RWPE2 (cell line): ENCODE data around the gene MAP3K14.
"Not testable (repeated sequence)": the region's sequence is repeated elsewhere in the genome, so short reads cannot be mapped to it uniquely, and the experiment has no call there.

Experiments
- ATAC-seq: fragments of 200-7000 bp; cut with Tn5 transposase; 3 replicates; pipeline ENCODE4 v1.9.1; 2021; ENCODE audit warnings: low read depth
- DNase-seq: peaks from one replicate; pipeline ENCODE4 v3.0.0-alpha.2; 2020; ENCODE audit warnings: low spot score
- H3K27ac ChIP-seq: fragments of 450-650 bp; 2 replicates; pipeline ENCODE4 v1.5.1; 2017; ENCODE audit warnings: mild to moderate bottlenecking; ENCODE audit not compliant: poor library complexity, severe bottlenecking
- H3K27me3 ChIP-seq: fragments of 250-450 bp; sonication (Bioruptor Pico); 2 replicates; pipeline ENCODE4 v1.5.1; 2021; ENCODE audit warnings: mild to moderate bottlenecking, moderate library complexity; ENCODE audit not compliant: insufficient read depth, poor library complexity, severe bottlenecking
- H3K36me3 ChIP-seq: fragments of 250-450 bp; sonication (Bioruptor Pico); 2 replicates; pipeline ENCODE4 v1.5.1; 2020; ENCODE audit warnings: low read depth, mild to moderate bottlenecking, moderate library complexity
- H3K4me1 ChIP-seq: fragments of 250-450 bp; sonication (Bioruptor Pico); 2 replicates; pipeline ENCODE4 v1.5.1; 2021; ENCODE audit warnings: mild to moderate bottlenecking, moderate library complexity; ENCODE audit not compliant: insufficient read depth, poor library complexity, severe bottlenecking
- H3K4me3 ChIP-seq: fragments of 250-450 bp; sonication (Bioruptor Pico); 2 replicates; pipeline ENCODE4 v1.5.1; 2021; ENCODE audit warnings: mild to moderate bottlenecking, moderate library complexity; ENCODE audit not compliant: severe bottlenecking
- H3K9me3 ChIP-seq: fragments of 250-450 bp; sonication (Bioruptor Pico); 2 replicates; pipeline ENCODE4 v1.5.1; 2021; ENCODE audit warnings: mild to moderate bottlenecking, moderate library complexity; ENCODE audit not compliant: severe bottlenecking
- CTCF ChIP-seq: fragments of 450-650 bp; IDR thresholded peaks from one replicate; pipeline ENCODE4 v1.5.1; 2017; ENCODE audit warnings: mild to moderate bottlenecking, moderate library complexity; ENCODE audit not compliant: poor library complexity, severe bottlenecking

The MAP3K14 gene

GRCh38 chr17:45253879-45254278 is 62.9 kb downstream of the MAP3K14 start:
- no peak for ATAC-seq
- H3K27ac ChIP-seq: no peak overlapping the region
- no peak for TF ChIP-seq CTCF
- no peaks in the 10 kb centered on the region for H3K27me3 ChIP-seq
- peaks cover 4% of the 10 kb centered on the region for H3K4me1 ChIP-seq
- no peaks in the 10 kb centered on the region for H3K9me3 ChIP-seq
- DNase-seq: no peak
- peaks cover 12% of the 10 kb centered on the region for H3K36me3 ChIP-seq
- no peak overlapping the region for H3K4me3 ChIP-seq

- not testable (repeated sequence) for DNase-seq, ATAC-seq
- peaks cover 12% of the 10 kb centered on the region for H3K36me3 ChIP-seq
These were observed 63.6 kb downstream of the MAP3K14 start for GRCh38 chr17:45253237-45253636.

DNA sequence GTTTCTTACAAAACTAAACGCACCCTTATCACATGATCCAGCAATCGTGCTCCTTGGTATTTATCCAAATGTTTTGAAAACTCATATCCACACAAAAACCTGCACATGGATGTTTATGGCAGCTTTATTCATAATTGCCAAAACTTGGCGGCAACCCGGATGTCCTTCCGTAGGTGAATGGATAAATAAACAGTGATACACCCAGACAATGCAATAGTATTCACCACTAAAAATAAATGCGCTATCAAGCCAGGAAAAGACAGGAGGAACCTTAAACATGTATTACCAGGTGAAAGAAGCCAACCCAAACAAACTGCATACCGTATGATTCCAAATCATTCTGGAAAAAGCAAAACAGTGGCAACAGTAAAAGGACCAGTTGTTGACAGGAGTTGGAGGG is 64.9 kb downstream of the MAP3K14 start:
- ATAC-seq (no peak), DNase-seq (no peak)
- TF ChIP-seq CTCF: no peak
- no peaks in the 10 kb centered on the region for H3K27me3 ChIP-seq
- no peaks in the 10 kb centered on the region for H3K9me3 ChIP-seq
- no peak overlapping the region for H3K4me3 ChIP-seq
- no peak overlapping the region for H3K27ac ChIP-seq
- H3K36me3 ChIP-seq: peaks cover 12% of the 10 kb centered on the region
- peaks cover 7% of the 10 kb centered on the region for H3K4me1 ChIP-seq

More at GRCh38 chr17:45253237-45253636, 63.6 kb downstream of the MAP3K14 start:
- H3K27me3 ChIP-seq, H3K27ac ChIP-seq, H3K4me3 ChIP-seq, H3K9me3 ChIP-seq, H3K4me1 ChIP-seq: not testable (repeated sequence)

- no peak for TF ChIP-seq CTCF
- peaks cover 12% of the 10 kb centered on the region for H3K36me3 ChIP-seq
- peak overlapping the region; percentile 81 for H3K27ac ChIP-seq
- H3K4me3 ChIP-seq: peak overlapping the region; percentile 57
- no peaks in the 10 kb centered on the region for H3K27me3 ChIP-seq
- no peaks in the 10 kb centered on the region for H3K9me3 ChIP-seq
- DNase-seq (no peak), ATAC-seq (peak; percentile 76)
- peaks cover 7% of the 10 kb centered on the region for H3K4me1 ChIP-seq
These were observed 68.5 kb downstream of the MAP3K14 start for GRCh38 chr17:45248132-45248957.

DNA sequence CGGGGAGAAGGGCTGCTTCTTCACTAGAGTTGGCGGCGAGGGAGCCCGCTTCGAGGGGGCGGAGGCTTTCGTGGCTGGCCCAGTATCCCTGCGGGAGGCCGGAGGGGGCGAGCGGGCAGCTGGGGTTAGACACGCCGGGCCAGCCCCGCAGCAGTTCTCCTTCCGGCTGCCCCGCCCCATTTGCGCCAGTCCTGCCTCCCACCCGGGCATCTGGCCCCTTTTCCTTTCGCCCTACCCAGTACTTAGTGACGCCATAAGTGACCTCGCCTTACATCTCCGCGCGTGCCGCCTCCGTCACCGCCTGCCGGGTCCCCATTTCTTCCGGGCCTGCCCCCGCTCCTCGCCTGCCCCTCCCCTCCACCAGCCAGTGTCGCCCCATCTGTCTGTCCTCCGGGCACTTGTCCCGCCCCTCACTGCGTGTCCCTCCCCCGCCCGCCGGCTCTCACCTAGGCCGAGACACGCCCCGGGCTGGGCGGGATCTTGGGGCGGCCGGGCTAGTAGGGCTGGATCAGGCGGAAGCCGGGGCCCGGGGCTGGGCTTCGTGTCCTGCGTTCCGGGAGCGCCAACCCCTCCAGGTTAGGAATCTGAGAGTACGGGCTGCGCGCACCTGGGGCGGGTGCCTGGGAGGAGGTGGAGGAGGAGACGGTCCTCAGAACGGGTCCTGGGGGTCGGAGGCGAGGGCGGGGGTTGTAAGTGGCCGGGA is 69.2 kb downstream of the MAP3K14 start:
- DNase-seq (peak; percentile 97), ATAC-seq (peak; percentile 88)
- Histone ChIP-seq H3K36me3 (peaks cover 12% of the 10 kb centered on the region), H3K27me3 (no peaks in the 10 kb centered on the region), H3K27ac (peak overlapping the region; percentile 81), H3K4me1 (peaks cover 7% of the 10 kb centered on the region), H3K4me3 (peak overlapping the region; percentile 57), H3K9me3 (no peaks in the 10 kb centered on the region)
- no peak for TF ChIP-seq CTCF
